VCaP (cell line): ENCODE data around the gene PREX1.

Source experiments
- H3K27ac ChIP-seq: fragments of 450-650 bp; 2 replicates; pipeline ENCODE4 v1.5.1; 2017
- TF ChIP-seq, protein P1 (sequence below): fragments of 450-650 bp; conservative IDR thresholded peaks from 2 replicates; pipeline ENCODE4 v1.5.1; 2017; ENCODE audit warnings: mild to moderate bottlenecking, moderate library complexity

PREX1 gene

GRCh38 chr20:48800177-48800576 is 27.6 kb downstream of the PREX1 start:
- no peak overlapping the region for H3K27ac ChIP-seq
- TF ChIP-seq, protein P1, sequence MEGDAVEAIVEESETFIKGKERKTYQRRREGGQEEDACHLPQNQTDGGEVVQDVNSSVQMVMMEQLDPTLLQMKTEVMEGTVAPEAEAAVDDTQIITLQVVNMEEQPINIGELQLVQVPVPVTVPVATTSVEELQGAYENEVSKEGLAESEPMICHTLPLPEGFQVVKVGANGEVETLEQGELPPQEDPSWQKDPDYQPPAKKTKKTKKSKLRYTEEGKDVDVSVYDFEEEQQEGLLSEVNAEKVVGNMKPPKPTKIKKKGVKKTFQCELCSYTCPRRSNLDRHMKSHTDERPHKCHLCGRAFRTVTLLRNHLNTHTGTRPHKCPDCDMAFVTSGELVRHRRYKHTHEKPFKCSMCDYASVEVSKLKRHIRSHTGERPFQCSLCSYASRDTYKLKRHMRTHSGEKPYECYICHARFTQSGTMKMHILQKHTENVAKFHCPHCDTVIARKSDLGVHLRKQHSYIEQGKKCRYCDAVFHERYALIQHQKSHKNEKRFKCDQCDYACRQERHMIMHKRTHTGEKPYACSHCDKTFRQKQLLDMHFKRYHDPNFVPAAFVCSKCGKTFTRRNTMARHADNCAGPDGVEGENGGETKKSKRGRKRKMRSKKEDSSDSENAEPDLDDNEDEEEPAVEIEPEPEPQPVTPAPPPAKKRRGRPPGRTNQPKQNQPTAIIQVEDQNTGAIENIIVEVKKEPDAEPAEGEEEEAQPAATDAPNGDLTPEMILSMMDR, result no peak

GRCh38 chr20:48799328-48800105 is 28.3 kb downstream of the PREX1 start:
- TF ChIP-seq, protein P1, result no peak
- no peak overlapping the region for H3K27ac ChIP-seq

DNA sequence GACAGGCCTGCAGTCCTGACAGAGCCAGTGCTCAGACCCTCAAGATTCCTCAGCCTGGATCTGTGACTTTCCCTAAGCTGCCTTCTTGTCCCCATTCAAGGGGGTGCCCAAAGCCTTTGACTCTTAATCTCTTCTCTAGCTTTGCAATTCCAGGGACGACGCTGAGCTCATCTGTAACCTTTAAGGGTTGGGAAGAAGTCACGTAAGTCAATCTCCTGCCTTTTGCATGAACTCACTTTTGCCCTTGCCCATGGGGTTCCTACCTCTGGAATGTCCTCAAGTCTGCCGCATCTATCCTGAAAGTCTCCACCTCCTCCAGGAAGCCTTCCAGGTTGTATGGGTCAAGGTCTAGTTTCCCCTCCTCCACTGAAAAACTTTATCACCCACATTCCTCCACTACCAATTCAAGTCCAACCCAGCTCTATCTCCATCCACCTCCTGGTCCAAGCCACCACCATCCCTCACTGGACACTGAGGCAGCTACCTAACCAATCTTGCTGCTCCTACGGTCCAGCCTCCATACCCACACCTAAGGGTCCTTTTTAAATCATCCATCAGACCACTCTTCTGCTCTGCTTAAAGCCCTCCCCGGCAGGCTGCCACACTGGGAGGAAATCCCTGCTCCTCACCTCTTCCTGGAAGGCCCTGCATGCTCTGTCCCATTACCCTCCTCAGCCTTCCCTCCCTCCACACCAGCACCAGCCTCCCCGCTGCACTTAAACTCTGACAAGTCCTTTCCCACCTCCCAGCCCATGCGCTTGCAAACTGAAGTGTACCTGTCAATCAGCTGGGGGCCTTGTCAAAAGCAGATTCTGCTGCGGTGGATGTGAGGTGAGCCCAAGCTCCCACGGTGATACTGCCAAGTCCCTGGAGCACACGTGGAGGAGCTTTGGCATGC is 29.7 kb downstream of the PREX1 start:
- TF ChIP-seq, protein P1, result no peak
- H3K27ac ChIP-seq, result no peak overlapping the region

- TF ChIP-seq, protein P1, result no peak
- no peak overlapping the region for H3K27ac ChIP-seq
These were observed 30.4 kb downstream of the PREX1 start for GRCh38 chr20:48797275-48797825.

GRCh38 chr20:48795732-48796131 is 32.1 kb downstream of the PREX1 start:
- TF ChIP-seq, protein P1, result no peak
- H3K27ac ChIP-seq, result no peak overlapping the region

- TF ChIP-seq, protein P1, result no peak
- H3K27ac ChIP-seq, result no peak overlapping the region
These were observed 32.9 kb downstream of the PREX1 start for GRCh38 chr20:48794816-48795457.

- no peak overlapping the region for H3K27ac ChIP-seq
- TF ChIP-seq, protein P1, result no peak
These were observed 33.4 kb downstream of the PREX1 start for GRCh38 chr20:48794360-48794759.
